Colonic mucosa (tissue), 4 donors: ENCODE measurements around the gene SHANK3. TPM values are rescaled to one million over a fixed set of nuclear protein-coding genes. Genes with fewer than 3 reads are reported as not detected.

Source experiments
- DNase-seq: peaks from one replicate; pipeline ENCODE4 v3.0.0-alpha.2; 2020
- H3K27ac ChIP-seq: fragments of 200-600 bp; one replicate; pipeline ENCODE4 v1.8.0; 2021
- H3K27me3 ChIP-seq: fragments of 200-600 bp; one replicate; pipeline ENCODE4 v1.8.0; 2021
- H3K36me3 ChIP-seq: fragments of 200-600 bp; one replicate; pipeline ENCODE4 v1.8.0; 2021
- H3K4me1 ChIP-seq: fragments of 200-600 bp; one replicate; pipeline ENCODE4 v1.8.0; 2021; ENCODE audit warnings: mild to moderate bottlenecking
- H3K4me3 ChIP-seq: fragments of 200-600 bp; one replicate; pipeline ENCODE4 v1.8.0; 2021
- H3K9ac ChIP-seq, 2 donors: one replicate each; pipeline ENCODE4 v1.7.0; 2013; ENCODE audit warnings: control low read depth in 2 of 2, low read depth in 2 of 2, low read length in 2 of 2
- H3K9me3 ChIP-seq: fragments of 200-600 bp; one replicate; pipeline ENCODE4 v1.8.0; 2021
- intact Hi-C: fragments of 100-400 bp; cut with DNase I; formaldehyde crosslinking; loops from one replicate; pipeline ENCODE4 v1.14.1; 2022
- total RNA-seq, 2 donors: library from RNA; stranded (reverse); fragmentation: NEBNext Ultra II Directional in 1 of 2; extraction: Animal tissue kit (Norgen Biotek cat#: 25700) in 1 of 2; gene quantifications; one replicate each; pipeline ENCODE4 v1.2.1, GENCODE V29; 2021
- TF ChIP-seq, protein P1 (sequence below): fragments of 200-600 bp; IDR thresholded peaks from one replicate; pipeline ENCODE4 v1.8.0; 2022; ENCODE audit warnings: antibody characterized with exemption, mild to moderate bottlenecking
- donor health status: healthy.
- donor health status: DM: no; HTN: no; CAD: no.
- donor health status: DM: no; HTN: no; CAD: no.

The SHANK3 gene
- total RNA-seq, 2 donors from 2014 or later, result 3.6 to 4.3 TPM

DNA sequence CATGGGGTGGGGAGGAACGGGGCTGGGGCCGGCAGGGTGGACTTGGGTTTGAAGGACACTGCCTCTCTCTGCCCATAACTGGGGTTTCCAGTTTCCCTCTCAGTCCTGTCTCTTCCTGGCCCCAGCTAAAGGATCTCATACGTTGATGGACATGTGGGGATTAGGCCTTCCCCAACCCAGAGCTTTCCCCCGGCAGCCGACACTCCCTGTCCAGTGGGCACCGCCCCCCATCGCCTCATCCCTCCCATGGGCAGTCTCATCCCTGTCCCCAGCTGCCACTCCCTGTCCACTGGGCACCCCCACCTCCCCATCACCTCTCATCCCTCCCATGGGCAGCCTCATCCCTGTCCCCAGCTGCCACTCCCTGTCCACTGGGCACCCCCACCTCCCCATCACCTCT is 43.2 kb downstream of the SHANK3 start:
- Histone ChIP-seq H3K9me3 (no peaks in the 10 kb centered on the region), H3K36me3 (no peaks in the 10 kb centered on the region), H3K4me1 (no peaks in the 10 kb centered on the region), H3K4me3 (no peak overlapping the region), H3K27me3 (no peaks in the 10 kb centered on the region), H3K27ac (no peak overlapping the region), H3K9ac (no peak overlapping the region)
- TF ChIP-seq, protein P1, sequence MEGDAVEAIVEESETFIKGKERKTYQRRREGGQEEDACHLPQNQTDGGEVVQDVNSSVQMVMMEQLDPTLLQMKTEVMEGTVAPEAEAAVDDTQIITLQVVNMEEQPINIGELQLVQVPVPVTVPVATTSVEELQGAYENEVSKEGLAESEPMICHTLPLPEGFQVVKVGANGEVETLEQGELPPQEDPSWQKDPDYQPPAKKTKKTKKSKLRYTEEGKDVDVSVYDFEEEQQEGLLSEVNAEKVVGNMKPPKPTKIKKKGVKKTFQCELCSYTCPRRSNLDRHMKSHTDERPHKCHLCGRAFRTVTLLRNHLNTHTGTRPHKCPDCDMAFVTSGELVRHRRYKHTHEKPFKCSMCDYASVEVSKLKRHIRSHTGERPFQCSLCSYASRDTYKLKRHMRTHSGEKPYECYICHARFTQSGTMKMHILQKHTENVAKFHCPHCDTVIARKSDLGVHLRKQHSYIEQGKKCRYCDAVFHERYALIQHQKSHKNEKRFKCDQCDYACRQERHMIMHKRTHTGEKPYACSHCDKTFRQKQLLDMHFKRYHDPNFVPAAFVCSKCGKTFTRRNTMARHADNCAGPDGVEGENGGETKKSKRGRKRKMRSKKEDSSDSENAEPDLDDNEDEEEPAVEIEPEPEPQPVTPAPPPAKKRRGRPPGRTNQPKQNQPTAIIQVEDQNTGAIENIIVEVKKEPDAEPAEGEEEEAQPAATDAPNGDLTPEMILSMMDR, result no peak
- intact Hi-C loops, result no loop called here
- no peak for DNase-seq

DNA sequence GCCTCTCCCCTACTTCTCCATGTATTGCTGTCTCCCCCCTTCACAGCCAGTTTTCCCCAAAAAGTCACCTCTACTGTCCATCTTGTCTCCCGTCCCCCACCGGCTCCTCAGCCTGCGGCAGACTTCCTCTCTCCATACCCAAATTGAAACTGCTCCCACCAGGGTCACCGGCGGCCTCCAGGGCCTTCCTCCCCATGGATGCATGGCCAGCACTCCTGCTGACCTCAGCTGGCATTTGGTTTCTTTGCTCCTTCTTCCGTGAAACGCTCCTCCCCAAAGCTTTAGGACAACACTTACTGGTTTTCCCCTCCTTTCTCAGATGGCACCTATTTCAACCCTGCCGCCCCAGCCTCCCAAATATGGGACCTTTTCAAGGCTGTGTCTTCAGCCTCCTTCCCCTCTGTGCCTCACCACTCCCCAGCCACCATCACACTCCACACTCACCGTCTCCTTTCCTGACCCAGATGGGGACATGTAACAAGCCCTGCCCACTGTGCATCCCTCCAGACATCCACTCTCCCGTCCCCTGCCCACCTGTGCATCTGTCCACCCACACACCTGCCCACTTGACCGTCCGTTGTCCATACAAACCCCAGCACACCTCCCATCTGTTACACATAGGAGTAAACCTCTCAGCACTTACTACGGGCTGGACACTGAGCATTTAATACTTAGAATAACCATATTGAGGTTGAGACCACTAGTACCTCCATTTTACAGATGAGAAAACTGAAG is 43.8 kb downstream of the SHANK3 start:
- no peaks in the 10 kb centered on the region for H3K27me3 ChIP-seq
- TF ChIP-seq, protein P1, result no peak
- intact Hi-C loops, result no loop called here
- H3K9ac ChIP-seq, result no peak overlapping the region
- no peaks in the 10 kb centered on the region for H3K9me3 ChIP-seq
- no peak overlapping the region for H3K4me3 ChIP-seq
- DNase-seq, result no peak
- no peaks in the 10 kb centered on the region for H3K36me3 ChIP-seq
- no peak overlapping the region for H3K27ac ChIP-seq
- no peaks in the 10 kb centered on the region for H3K4me1 ChIP-seq

DNA sequence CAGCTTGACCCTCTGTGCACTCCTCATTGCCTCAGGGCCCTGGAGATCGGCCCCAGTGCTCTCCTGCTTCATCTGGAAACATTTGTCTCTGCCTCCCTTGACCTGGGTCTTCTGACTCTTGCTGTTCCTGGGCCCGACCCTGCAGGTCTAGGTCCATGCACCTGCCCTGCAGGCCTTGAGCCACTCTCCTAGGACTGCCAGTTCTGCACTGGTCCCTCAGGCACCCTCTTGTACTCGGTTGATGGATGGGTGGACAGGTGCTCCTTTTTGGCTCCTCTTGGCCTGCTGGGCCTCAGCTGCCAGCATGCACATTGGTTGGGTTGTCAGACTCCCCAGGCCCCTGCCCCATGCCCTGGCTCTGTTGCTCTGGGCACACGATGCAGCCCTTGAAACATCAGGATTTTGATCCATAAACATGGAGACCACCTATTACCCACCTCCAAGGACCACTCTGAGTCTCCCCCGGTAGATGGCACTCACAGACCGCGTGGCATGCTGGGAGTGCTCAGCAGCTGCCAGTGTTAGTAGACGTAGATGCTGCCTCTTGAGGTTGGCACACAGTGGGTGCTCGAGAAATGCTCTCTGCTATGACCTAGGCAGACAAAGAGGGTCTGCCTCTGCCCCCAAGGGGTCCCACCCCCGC is 45.2 kb downstream of the SHANK3 start:
- no peaks in the 10 kb centered on the region for H3K9me3 ChIP-seq
- TF ChIP-seq, protein P1, result no peak
- intact Hi-C loops, result no loop called here
- no peak overlapping the region for H3K9ac ChIP-seq
- no peaks in the 10 kb centered on the region for H3K4me1 ChIP-seq
- H3K27ac ChIP-seq, result no peak overlapping the region
- no peaks in the 10 kb centered on the region for H3K36me3 ChIP-seq
- H3K27me3 ChIP-seq, result no peaks in the 10 kb centered on the region
- H3K4me3 ChIP-seq, result no peak overlapping the region
- DNase-seq, result no peak

DNA sequence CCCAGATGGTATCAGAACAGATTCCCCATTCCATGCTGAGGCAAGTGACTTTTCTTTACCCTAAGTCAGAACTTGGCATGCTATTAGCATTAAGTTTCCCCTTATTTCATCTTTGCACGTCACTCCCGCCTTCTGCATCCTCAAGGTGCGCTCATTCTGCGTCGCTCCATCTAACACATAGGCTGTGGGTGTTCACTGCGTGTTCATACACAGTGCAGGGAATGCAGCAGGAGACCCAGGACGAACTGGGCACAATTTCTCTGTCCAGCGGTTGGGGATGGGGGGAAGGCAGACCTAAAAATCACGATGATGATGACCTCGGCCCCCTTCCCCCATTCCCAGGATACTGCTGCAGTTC is 45.7 kb downstream of the SHANK3 start:
- no peaks in the 10 kb centered on the region for H3K9me3 ChIP-seq
- H3K4me1 ChIP-seq, result no peaks in the 10 kb centered on the region
- no peak overlapping the region for H3K27ac ChIP-seq
- no peak for DNase-seq
- no peaks in the 10 kb centered on the region for H3K36me3 ChIP-seq
- intact Hi-C loops, result no loop called here
- TF ChIP-seq, protein P1, result no peak
- H3K4me3 ChIP-seq, result no peak overlapping the region
- H3K9ac ChIP-seq, result no peak overlapping the region
- H3K27me3 ChIP-seq, result no peaks in the 10 kb centered on the region

- Histone ChIP-seq H3K4me3 (no peak overlapping the region), H3K36me3 (no peaks in the 10 kb centered on the region), H3K9me3 (no peaks in the 10 kb centered on the region), H3K27ac (no peak overlapping the region), H3K27me3 (no peaks in the 10 kb centered on the region), H3K4me1 (no peaks in the 10 kb centered on the region), H3K9ac (no peak overlapping the region)
- no peak for DNase-seq
- TF ChIP-seq, protein P1, result no peak
- intact Hi-C loops, result no loop called here
Observed at GRCh38 chr22:50719814-50720300, 47.2 kb downstream of the SHANK3 start.
